Neural cell (in vitro differentiated cells): ENCODE results near the gene CYP2W1.

ENCODE experiments used
- CTCF ChIP-seq: fragments of 450-650 bp; IDR thresholded peaks from 2 replicates; pipeline ENCODE4 v1.5.1; 2014; ENCODE audit warnings: antibody characterized with exemption, mild to moderate bottlenecking, moderate library complexity; ENCODE audit not compliant: poor library complexity, severe bottlenecking
- EP300 ChIP-seq: fragments of 450-650 bp; conservative IDR thresholded peaks from 2 replicates; pipeline ENCODE4 v1.6.1; 2014; ENCODE audit warnings: antibody characterized with exemption, mild to moderate bottlenecking, moderate library complexity; ENCODE audit not compliant: poor library complexity, severe bottlenecking
- EZH2 ChIP-seq: fragments of 200-600, 300-800 bp; shearing (Covaris generic), sonication (generic); IDR thresholded peaks from 2 replicates; pipeline ENCODE4 v1.6.1; 2014; ENCODE audit warnings: antibody characterized with exemption, low read length, borderline replicate concordance, mild to moderate bottlenecking; ENCODE audit not compliant: insufficient read depth, poor library complexity, severe bottlenecking
- MXI1 ChIP-seq: fragments of 450-650 bp; conservative IDR thresholded peaks from 2 replicates; pipeline ENCODE4 v1.6.1; 2014; ENCODE audit warnings: antibody characterized with exemption, mild to moderate bottlenecking; ENCODE audit not compliant: poor library complexity, severe bottlenecking
- POLR2AphosphoS5 ChIP-seq: IDR thresholded peaks from 2 replicates; pipeline ENCODE4 v1.6.1; 2012
- RAD21 ChIP-seq: fragments of 450-650 bp; conservative IDR thresholded peaks from 2 replicates; pipeline ENCODE4 v1.6.1; 2014; ENCODE audit warnings: antibody characterized with exemption, mild to moderate bottlenecking, moderate library complexity
- REST ChIP-seq: IDR thresholded peaks from 2 replicates; pipeline ENCODE4 v1.6.1; 2012; ENCODE audit warnings: borderline replicate concordance
- TAF1 ChIP-seq: IDR thresholded peaks from 2 replicates; pipeline ENCODE4 v1.6.1; 2012; ENCODE audit warnings: low read depth

GRCh38 chr7:936386-937054 lies 46.5 kb upstream of the CYP2W1 start:
- TF ChIP-seq CTCF (no peak), POLR2AphosphoS5 (no peak), EP300 (no peak), MXI1 (no peak), EZH2 (no peak), TAF1 (no peak), REST (no peak), RAD21 (no peak)
